Ishikawa (cell line): ENCODE data around the gene NCOR2.

ENCODE experiments used
- CEBPB ChIP-seq: IDR thresholded peaks from 2 replicates; pipeline ENCODE4 v1.6.1; 2012
- CREB1 ChIP-seq: IDR thresholded peaks from 2 replicates; pipeline ENCODE4 v1.6.1; 2012; ENCODE audit warnings: low read depth
- EGR1 ChIP-seq: IDR thresholded peaks from 2 replicates; pipeline ENCODE4 v1.6.1; 2012
- EP300 ChIP-seq: IDR thresholded peaks from 2 replicates; pipeline ENCODE4 v1.6.1; 2012; ENCODE audit warnings: borderline replicate concordance
- FOXM1 ChIP-seq: IDR thresholded peaks from 2 replicates; pipeline ENCODE4 v1.6.1; 2012; ENCODE audit warnings: low read depth, borderline replicate concordance
- NFIC ChIP-seq: IDR thresholded peaks from 2 replicates; pipeline ENCODE4 v1.6.1; 2012
- RAD21 ChIP-seq: IDR thresholded peaks from 2 replicates; pipeline ENCODE4 v1.6.1; 2012; ENCODE audit warnings: low read depth
- TAF1 ChIP-seq: IDR thresholded peaks from 2 replicates; pipeline ENCODE4 v1.6.1; 2012; ENCODE audit warnings: low read depth, mild to moderate bottlenecking
- TCF12 ChIP-seq: IDR thresholded peaks from 2 replicates; pipeline ENCODE4 v1.6.1; 2012; ENCODE audit warnings: low read depth
- TEAD4 ChIP-seq: IDR thresholded peaks from 2 replicates; pipeline ENCODE4 v1.6.1; 2012
- YY1 ChIP-seq: IDR thresholded peaks from 2 replicates; pipeline ENCODE4 v1.6.1; 2012; ENCODE audit warnings: low read depth
- ZBTB7A ChIP-seq: IDR thresholded peaks from 2 replicates; pipeline ENCODE4 v1.6.1; 2012; ENCODE audit warnings: low read depth
- TF ChIP-seq, protein P1 (sequence below): IDR thresholded peaks from 2 replicates; pipeline ENCODE4 v1.6.1; 2012
- TF ChIP-seq, protein P2 (sequence below): IDR thresholded peaks from 2 replicates; pipeline ENCODE4 v1.6.1; 2012; ENCODE audit warnings: low read depth, mild to moderate bottlenecking
- TF ChIP-seq, protein P3 (sequence below): IDR thresholded peaks from 2 replicates; pipeline ENCODE4 v1.6.1; 2012

Gene NCOR2

GRCh38 chr12:124588018-124588634 lies 20.7 kb upstream of the NCOR2 start:
- TF ChIP-seq YY1 (no peak), CREB1 (no peak), ZBTB7A (no peak), TEAD4 (no peak), TCF12 (no peak), CEBPB (no peak), NFIC (no peak), TAF1 (no peak), EP300 (no peak), FOXM1 (no peak), RAD21 (no peak), EGR1 (no peak)
- TF ChIP-seq, protein P1, sequence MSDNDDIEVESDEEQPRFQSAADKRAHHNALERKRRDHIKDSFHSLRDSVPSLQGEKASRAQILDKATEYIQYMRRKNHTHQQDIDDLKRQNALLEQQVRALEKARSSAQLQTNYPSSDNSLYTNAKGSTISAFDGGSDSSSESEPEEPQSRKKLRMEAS = no peak
- TF ChIP-seq, protein P2, sequence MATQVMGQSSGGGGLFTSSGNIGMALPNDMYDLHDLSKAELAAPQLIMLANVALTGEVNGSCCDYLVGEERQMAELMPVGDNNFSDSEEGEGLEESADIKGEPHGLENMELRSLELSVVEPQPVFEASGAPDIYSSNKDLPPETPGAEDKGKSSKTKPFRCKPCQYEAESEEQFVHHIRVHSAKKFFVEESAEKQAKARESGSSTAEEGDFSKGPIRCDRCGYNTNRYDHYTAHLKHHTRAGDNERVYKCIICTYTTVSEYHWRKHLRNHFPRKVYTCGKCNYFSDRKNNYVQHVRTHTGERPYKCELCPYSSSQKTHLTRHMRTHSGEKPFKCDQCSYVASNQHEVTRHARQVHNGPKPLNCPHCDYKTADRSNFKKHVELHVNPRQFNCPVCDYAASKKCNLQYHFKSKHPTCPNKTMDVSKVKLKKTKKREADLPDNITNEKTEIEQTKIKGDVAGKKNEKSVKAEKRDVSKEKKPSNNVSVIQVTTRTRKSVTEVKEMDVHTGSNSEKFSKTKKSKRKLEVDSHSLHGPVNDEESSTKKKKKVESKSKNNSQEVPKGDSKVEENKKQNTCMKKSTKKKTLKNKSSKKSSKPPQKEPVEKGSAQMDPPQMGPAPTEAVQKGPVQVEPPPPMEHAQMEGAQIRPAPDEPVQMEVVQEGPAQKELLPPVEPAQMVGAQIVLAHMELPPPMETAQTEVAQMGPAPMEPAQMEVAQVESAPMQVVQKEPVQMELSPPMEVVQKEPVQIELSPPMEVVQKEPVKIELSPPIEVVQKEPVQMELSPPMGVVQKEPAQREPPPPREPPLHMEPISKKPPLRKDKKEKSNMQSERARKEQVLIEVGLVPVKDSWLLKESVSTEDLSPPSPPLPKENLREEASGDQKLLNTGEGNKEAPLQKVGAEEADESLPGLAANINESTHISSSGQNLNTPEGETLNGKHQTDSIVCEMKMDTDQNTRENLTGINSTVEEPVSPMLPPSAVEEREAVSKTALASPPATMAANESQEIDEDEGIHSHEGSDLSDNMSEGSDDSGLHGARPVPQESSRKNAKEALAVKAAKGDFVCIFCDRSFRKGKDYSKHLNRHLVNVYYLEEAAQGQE = no peak
- TF ChIP-seq, protein P3, sequence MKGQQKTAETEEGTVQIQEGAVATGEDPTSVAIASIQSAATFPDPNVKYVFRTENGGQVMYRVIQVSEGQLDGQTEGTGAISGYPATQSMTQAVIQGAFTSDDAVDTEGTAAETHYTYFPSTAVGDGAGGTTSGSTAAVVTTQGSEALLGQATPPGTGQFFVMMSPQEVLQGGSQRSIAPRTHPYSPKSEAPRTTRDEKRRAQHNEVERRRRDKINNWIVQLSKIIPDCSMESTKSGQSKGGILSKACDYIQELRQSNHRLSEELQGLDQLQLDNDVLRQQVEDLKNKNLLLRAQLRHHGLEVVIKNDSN = no peak

DNA sequence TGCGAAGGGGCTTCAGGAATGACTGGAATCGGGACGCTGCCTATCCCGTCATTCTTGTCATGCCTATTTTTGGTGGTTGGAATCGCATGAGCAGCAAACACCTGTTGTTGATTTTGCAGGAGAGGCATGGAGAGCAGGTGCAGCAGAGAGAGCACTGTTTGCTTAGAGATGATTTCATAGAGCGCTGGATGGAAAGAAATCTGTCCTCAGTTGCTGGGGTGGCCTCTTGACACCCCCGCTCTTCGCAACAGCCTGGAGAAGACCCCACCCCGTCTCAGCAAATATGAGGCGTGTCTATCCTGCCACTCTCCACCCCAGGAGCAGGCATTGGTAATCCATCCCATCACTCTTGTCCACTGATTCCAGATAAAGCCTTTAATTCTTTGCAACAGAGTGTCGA lies 19.3 kb upstream of the NCOR2 start:
- TF ChIP-seq TAF1 = no peak
- no peak for TF ChIP-seq EGR1
- TF ChIP-seq EP300 = no peak
- TF ChIP-seq TCF12 = no peak
- no peak for TF ChIP-seq CREB1
- no peak for TF ChIP-seq NFIC
- TF ChIP-seq, protein P1 = no peak
- no peak for TF ChIP-seq ZBTB7A
- no peak for TF ChIP-seq CEBPB
- no peak for TF ChIP-seq FOXM1
- TF ChIP-seq YY1 = no peak
- TF ChIP-seq, protein P3 = no peak
- TF ChIP-seq RAD21 = no peak
- TF ChIP-seq, protein P2 = no peak

DNA sequence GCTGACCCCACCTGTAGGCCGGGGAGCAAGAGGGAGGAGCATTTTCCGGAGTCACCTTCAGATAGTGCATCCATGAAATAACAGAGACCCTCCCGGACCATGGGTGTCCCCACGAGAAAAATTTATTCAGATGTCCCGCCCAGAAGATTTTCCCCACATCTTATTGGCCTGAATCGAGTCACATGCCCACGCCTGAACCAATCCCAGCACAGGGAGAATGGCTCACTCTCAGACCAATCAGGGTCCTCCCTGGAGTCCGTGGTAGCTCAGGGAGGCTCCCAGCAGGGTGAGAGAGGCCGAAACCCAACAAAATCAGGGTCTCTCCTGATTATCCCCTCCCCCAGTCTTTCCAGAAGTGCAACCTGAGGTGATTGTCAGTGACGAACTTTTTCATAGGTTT lies 16.4 kb upstream of the NCOR2 start:
- TF ChIP-seq, protein P3 = peak; percentile 87
- TF ChIP-seq EGR1 = no peak

- TF ChIP-seq FOXM1 = no peak
- no peak for TF ChIP-seq YY1
- TF ChIP-seq, protein P3 = no peak
Measured at GRCh38 chr12:124582108-124582424, 14.7 kb upstream of the NCOR2 start.

DNA sequence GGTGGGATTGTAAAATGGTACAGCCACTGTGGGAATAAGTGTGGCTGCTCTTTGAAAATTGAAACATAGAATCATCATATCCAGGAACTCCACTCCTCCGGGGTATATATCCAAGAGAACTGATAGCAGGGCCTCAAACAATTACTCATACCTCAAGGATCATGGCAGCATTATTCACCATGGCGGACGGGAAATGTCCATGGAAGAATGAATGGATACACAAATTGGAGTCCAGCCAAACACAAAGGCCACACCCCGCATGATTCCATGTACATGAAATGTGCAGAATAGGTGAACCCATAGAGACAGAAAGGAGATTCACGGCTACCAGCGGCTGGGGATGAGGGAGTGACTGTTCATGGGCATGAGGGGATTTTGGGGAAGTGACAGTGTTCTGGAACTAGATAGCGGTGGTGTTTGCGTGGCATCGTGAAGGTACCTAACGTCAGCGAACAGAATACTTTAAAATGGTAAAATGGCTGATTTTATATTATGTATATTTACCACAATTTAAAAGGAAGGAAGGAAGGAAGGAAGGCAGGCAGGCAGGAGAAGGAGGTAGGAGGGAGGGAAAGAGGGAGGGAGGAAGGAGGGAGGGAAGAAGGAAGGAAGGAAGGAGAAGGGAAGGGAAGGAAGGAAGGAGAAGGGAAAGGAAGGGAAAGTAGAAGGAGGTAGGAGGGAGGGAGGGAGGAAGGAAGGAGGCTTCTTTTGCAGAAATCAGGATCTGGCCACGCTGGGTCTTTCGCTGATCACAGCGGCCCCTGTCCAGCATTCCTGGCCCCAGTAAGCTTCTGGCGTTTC lies 14.1 kb upstream of the NCOR2 start:
- TF ChIP-seq, protein P1 = no peak
- TF ChIP-seq NFIC = peak; percentile 25; the same call in 1 of the 2 replicates
